ENCODE measurements around the gene RLN1.
"Not testable (repeated sequence)": the region's sequence is repeated elsewhere in the genome, so short reads cannot be mapped to it uniquely, and the experiment has no call there.

Gene RLN1

DNA sequence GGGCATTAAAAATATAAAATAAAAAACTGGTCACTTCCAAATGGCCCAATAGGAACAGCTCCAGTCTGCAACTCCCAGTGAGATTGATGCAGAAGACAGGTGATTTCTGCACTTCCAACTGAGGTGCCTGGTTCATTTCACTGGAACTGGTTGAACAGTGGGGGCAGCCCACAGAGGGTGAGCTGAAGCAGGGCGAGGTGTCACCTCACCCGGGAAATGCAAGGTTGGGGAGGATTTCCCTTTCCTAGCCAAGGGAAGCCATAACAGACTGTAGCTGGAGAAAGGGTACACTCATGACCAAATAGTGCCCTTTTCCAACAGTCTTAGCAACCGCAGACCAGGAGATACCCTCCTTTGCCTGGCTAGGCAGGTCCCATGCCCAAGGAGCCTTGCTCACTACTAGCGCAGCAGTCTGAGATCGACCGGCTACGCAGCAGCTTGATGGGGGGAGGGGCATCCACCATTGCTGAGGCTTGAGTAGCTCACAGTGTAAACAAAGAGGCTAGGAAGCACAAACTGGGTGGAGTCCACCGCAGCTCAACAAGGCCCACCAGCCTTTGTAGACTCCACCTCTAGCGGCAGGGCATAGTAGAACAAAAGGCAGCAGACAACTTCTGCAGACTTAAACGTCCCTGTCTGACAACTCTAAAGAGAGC, 12.7 kb downstream of the RLN1 start:
- DNase-seq (ENCODE audit: insufficient read length, low spot score) (no peak), FAIRE-seq (no peak)

DNA sequence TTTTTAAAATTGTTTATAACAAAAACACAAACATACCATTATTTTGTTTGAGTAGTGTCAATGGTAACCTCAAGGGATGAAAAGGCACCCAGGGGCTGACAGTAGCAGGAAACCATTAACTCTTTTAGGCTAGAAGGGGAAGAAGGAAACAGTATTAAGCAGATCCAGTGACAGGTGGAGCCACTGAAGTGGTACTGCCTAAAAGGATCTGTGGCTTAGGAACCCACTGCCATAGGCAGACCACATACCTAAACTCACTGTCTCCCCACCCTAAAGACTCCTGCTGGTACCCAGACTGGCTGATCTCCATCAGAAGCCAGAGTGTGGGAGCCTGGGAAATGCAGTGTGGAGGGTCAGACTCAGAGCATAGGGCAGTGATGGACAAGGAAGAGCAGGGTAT, 13.5 kb downstream of the RLN1 start:
- DNase-seq (ENCODE audit: insufficient read length, low spot score) = no peak
- no peak for FAIRE-seq

DNA sequence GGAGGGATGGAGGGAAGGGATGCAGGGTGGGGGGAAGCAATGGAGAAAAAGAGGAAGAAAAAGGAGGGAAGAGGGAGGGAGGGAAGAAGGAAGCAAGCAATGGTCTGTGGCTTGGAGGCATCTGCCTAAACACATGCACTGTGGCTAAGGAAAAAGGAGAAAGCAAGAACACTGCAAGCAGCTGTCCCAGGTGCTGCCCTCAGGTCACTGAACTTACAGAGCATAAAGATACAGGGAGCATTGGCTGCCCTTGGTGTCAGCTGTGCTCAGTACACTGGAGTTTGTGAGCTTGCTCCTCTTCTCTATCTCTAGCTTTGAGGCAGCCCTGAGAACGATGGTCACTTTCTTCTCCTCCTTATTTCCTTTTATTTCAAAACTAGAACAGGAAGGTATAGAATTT, 18.1 kb downstream of the RLN1 start:
- not testable (repeated sequence) for DNase-seq (ENCODE audit: insufficient read length, low spot score)
- peak; percentile 35 for FAIRE-seq

DNA sequence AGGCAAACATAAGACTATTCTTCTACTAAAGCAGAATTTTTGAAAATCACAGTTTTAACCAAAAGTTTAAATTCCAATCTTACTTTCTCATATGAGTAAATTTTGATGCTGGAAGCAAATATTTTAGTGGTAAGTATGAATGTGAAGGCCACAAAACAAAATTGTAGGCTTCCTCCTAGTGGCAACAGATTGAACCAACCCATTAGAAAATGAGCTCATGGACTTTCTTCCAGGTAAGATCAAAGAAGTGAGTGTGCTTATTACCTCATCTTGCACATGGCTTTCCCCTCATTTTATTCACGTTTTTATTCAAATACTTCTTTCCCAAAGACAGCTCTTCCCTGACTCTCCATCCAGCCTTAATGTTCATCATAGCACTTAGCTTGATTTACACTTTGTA, 18.6 kb downstream of the RLN1 start:
- FAIRE-seq (peak; percentile 62), DNase-seq (ENCODE audit: insufficient read length, low spot score) (no peak)

DNA sequence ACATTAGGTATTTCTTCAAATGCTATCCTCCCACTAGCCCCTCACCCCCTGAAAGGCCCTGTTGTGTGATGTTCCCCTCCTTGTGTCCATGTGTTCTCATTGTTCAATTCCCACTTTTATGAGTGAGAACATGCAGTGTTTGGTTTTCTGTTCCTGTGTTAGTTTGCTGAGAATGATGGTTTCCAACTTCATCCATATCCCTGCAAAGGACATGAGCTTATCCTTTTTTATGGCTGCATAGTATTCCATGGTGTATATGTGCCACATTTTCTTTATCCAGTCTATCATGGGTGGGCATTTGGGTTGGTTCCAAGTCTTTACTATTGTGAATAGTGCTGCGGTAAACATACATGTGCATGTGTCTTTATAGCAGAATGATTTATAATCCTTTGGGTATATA, 23.3 kb downstream of the RLN1 start:
- FAIRE-seq; DNase-seq (ENCODE audit: insufficient read length, low spot score): not testable (repeated sequence)

DNA sequence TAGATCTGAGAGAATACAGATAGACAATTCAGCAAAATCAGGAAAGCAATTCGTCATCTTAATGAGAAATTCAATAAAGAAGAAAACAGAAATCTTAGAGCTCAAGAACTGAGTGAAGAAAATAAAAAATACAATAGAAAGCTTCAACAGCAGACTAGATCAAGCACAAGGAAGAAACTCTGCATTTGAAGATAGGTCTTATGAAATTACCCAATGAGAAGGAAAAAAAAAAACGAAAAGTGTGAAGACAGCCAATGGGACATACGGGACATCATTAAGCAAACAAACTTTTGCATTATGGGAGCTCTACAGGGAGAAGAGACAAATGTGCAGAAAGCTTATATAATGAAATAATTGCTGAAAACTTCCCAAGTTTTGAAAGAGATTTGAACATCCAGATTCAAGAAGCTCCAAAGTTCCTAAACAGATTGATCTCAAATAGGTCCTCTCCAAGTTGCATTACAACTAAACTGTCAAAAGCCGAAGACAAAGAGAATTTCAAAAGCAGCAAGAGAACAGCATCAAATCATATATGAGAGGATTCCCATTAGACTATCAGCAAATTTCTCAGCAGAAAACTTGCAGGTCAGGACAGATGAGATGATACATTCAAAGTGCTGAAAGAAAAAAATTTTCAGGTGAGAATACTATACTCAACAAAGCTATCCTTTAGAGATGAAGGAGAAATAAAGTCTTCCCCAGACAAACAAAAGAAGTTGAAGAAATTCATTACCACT, 24.3 kb downstream of the RLN1 start:
- DNase-seq (ENCODE audit: insufficient read length, low spot score) = no peak
- FAIRE-seq = no peak

DNA sequence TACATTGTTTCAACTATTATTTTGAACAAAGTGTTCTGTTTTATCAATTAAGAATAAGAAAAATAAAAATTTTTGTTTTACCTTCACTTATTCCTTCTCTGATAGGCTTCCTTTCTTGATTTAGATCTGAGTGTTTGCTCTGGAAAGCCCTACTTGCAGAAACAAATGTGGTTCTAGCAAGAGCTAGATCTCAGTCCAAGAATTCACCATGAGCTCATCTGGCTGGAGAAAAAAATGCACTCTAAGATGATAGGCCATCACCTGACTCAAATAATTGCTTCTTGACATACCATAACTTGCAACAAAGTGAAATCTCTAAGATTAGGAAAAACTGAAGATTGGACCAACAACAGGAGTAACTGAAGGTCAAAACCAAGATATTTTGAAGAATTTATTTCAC, 28.8 kb downstream of the RLN1 start:
- DNase-seq (ENCODE audit: insufficient read length, low spot score) (no peak), FAIRE-seq (no peak)

DNA sequence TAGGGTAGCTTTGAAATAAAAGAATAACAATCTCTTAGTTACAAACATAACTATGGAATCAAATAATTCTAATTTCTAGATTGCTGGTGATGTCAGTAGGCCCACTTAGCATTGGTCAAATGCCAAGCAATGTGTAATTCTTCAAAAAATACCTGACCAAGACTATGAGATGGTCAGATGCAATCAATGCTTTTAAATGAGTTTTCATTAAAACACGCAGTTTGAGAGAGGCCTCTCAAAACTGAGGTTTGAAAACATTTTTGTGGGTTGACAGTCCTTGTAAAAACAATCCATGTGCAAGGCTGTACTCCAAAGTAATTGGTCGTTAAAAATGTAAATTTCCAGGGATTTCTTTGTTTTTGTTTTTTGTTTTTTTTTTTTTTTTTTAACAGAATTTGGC, 33.9 kb downstream of the RLN1 start:
- FAIRE-seq = peak; percentile 70
- DNase-seq (ENCODE audit: insufficient read length, low spot score) = no peak

DNA sequence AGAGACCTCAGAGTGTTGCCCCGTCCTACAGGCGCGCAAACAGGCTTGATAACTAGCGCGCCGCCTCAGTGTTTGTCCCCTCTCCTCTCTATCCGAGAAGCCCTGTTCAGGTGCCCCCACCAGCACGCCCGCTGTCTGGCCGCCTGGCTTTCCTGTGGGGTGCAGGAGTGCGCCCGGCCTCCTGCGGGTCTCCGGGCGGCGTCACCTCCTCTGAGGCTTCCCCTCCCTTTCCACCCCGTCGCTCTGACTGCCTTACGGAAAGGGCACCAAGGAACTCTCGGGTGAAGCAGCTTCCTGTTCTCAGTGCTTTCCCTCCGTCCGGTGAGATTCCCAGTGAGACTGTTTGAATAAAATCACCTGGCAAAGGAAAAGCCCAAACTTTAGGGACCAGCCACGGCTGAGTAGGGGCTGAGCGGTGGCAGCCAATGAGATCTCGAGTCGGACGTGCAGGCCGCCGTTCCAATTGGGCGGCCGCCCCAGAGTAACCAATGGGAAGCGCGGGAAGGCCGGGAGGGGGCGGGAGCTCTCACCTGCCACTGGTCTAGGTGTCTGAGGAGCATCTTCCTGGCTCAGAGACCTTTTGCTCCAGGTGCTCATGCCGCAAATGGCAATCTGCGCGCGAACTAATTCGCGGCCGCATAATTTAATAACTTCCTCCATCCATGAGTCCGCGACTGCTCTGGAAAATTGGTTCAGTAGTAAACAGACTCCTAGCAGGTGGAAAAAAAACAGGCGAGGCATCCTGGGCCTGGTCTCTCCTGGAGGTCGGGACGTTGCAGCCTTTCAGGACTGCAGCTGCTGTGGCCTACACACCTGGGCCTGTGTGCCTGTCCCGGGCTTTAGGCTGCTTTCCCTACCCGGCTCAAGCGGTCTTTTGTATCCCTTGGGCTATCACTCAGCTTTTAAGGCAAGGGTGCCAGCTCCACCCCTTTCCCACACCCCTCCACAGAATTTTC, 35.6 kb downstream of the RLN1 start, which contains the start of gene RLN2:
Gene RLN2, minus strand, starts transcription at position 877 of the 956 bp plus-strand sequence. Its CDS starts 136 bp downstream, at position 741.
- FAIRE-seq = peak; percentile 100
- not testable (repeated sequence) for DNase-seq (ENCODE audit: insufficient read length, low spot score)

DNA sequence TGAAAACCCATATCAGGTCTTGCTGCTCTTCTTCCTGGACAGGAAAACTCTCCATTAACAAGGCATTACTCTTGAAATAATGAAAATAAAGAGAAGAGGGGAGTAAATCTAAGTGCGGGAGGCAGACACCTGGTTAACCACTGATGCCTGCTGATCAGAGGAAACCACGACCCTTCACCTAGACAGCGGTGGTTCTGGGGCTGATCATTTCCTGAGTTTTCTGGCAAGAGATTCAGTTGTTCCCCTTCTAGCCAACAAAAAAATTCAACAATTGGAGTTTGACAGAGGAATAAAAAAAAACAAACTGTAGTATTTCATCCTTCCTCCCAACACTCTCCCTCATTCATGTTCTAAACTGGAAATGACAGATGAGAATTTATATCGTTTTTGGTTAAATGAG, 38.1 kb downstream of the RLN1 start:
- no peak for DNase-seq (ENCODE audit: insufficient read length, low spot score)
- no peak for FAIRE-seq

DNA sequence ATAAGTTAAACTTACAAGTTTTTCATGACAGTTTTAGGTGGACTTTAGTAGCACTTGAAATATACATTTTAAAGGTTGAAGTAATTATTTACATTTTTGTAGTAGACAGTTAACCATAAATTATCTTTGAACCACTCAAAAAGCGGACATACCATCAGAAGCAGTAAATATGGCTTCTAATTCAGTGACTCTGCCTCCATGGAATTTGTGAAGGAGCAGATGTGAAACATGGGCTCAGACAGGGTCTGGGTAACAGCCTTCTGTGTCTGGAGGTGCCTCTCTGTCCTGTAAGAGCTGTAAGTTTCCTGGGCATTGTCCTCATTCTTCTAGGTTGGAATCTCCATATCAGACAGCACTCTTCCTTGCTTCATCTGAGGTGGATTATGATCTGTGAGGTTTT, 47.5 kb downstream of the RLN1 start:
- FAIRE-seq (no peak), DNase-seq (ENCODE audit: insufficient read length, low spot score) (no peak)

DNA sequence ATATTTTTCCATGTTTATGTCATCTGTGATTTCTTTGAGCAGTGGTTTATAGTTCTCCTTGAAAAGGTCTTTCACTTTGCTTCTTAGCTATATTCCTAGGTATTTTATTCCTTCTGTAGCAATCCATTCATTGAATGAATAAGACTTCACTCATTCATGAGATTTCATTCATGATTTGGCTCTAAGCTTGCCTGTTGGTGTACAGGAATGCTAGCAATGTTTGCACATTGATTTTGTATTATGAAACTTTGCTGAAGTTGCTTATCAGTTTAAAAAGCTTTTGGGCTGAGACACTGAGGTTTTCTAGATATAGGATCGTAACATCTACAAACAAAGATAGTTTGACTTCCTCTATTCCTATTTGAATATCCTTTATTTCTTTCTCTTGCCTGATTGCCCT, 51.1 kb downstream of the RLN1 start:
- no peak for DNase-seq (ENCODE audit: insufficient read length, low spot score)
- no peak for FAIRE-seq

DNA sequence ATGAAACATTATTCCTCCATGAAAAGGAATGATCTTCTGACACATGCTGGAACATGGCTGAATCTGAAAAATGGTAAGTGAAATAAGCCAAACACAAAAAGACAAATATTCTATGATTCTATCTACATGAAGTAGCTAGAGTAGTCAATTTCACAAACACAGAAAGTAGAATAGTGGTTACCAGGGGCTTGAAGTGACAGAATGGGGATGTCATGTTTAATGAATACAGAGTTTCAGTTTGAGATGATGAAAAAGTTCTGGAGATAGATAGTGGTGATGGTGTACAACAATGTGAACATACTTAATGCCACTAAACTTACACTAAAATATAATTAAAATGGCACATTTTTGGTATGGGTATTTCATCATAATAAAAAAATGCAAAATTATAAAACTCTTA, 53.4 kb downstream of the RLN1 start:
- FAIRE-seq (no peak), DNase-seq (ENCODE audit: insufficient read length, low spot score) (no peak)
